HCT116 (cell line): ENCODE results near the gene MAP2K1.
"Not testable (repeated sequence)": the region's sequence is repeated elsewhere in the genome, so short reads cannot be mapped to it uniquely, and the experiment has no call there.

Experiments
- EZH2 ChIP-seq: fragments of 200-600 bp; sonication (generic); IDR thresholded peaks from 2 replicates; pipeline ENCODE4 v1.6.1; 2017; ENCODE audit warnings: antibody characterized with exemption, mixed run types
- EZH2phosphoT487 ChIP-seq: fragments of 200-600 bp; IDR thresholded peaks from 2 replicates; pipeline ENCODE4 v1.6.1; 2018; ENCODE audit warnings: antibody characterized with exemption, borderline replicate concordance
- POLR2AphosphoS5 ChIP-seq: IDR thresholded peaks from 2 replicates; pipeline ENCODE4 v1.6.1; 2011; ENCODE audit warnings: mild to moderate bottlenecking, low read depth, low read length, moderate library complexity
- RAD21 ChIP-seq: IDR thresholded peaks from 2 replicates; pipeline ENCODE4 v1.6.1; 2012; ENCODE audit warnings: low read depth, mild to moderate bottlenecking
- TCF7L2 ChIP-seq: IDR thresholded peaks from 2 replicates; pipeline ENCODE4 v1.7.0; 2011; ENCODE audit warnings: borderline replicate concordance, inconsistent platforms; ENCODE audit not compliant: insufficient read depth, insufficient read length; ENCODE audit errors: extremely low read depth
- ZFX ChIP-seq: fragments of 450-650 bp; IDR thresholded peaks from 2 replicates; pipeline ENCODE4 v1.6.1; 2017
- ZNF274 ChIP-seq: fragments of 200-500 bp; sonication (Bioruptor generic); IDR thresholded peaks from 2 replicates; pipeline ENCODE4 v1.6.1; 2014; ENCODE audit warnings: mild to moderate bottlenecking, low read depth, low read length, inconsistent platforms
- TF ChIP-seq, protein P1 (sequence below), 3 experiments: fragments of 200-600 bp in 1 of 3; sonication (generic) in 1 of 3; IDR thresholded peaks in 2 of 3; conservative IDR thresholded peaks in 1 of 3; 2 replicates each; pipeline ENCODE4 v1.5.1; 2012 to 2017; ENCODE audit warnings: low read depth in 2 of 3, low read length in 2 of 3, antibody characterized with exemption in 1 of 3, borderline replicate concordance in 1 of 3, control low read depth in 1 of 3, mild to moderate bottlenecking in 1 of 3, mixed read lengths in 1 of 3, mixed run types in 1 of 3, moderate library complexity in 1 of 3; ENCODE audit not compliant: insufficient read depth in 1 of 3
- TF ChIP-seq, protein P2 (sequence below): IDR thresholded peaks from 2 replicates; pipeline ENCODE4 v1.6.1; 2011; ENCODE audit warnings: mild to moderate bottlenecking, low read length, moderate library complexity; ENCODE audit not compliant: insufficient replicate concordance; ENCODE audit errors: extremely low read depth
- TF ChIP-seq, protein P3 (sequence below): IDR thresholded peaks from 2 replicates; pipeline ENCODE4 v1.6.1; 2012
- TF ChIP-seq, protein P4 (sequence below): IDR thresholded peaks from 2 replicates; pipeline ENCODE4 v1.6.1; 2012
- TF ChIP-seq, protein P5 (sequence below): IDR thresholded peaks from 2 replicates; pipeline ENCODE4 v1.6.1; 2012; ENCODE audit warnings: low read depth

DNA sequence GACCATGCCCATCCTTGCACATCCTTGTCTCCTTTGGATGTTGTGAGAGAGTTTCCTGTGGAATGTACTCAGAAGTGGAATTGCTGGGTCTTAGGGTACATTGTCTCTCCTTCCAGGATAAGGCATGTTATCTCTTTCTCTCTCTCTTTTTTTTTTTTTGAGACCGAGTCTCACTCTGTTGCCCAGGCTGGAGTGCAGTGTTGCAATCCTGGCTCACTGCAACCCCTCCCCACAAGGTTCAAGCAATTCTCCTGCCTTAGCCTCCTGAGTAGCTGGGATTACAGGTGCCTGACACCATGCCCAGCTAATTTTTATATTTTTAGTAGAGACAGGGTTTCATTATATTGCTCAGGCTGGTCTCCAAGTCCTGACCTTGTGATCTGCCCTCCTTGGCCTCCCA lies 6.3 kb downstream of the MAP2K1 start:
- not testable (repeated sequence) for TF ChIP-seq POLR2AphosphoS5, EZH2phosphoT487, EZH2, TCF7L2, ZNF274, RAD21, ZFX
- TF ChIP-seq, protein P1, sequence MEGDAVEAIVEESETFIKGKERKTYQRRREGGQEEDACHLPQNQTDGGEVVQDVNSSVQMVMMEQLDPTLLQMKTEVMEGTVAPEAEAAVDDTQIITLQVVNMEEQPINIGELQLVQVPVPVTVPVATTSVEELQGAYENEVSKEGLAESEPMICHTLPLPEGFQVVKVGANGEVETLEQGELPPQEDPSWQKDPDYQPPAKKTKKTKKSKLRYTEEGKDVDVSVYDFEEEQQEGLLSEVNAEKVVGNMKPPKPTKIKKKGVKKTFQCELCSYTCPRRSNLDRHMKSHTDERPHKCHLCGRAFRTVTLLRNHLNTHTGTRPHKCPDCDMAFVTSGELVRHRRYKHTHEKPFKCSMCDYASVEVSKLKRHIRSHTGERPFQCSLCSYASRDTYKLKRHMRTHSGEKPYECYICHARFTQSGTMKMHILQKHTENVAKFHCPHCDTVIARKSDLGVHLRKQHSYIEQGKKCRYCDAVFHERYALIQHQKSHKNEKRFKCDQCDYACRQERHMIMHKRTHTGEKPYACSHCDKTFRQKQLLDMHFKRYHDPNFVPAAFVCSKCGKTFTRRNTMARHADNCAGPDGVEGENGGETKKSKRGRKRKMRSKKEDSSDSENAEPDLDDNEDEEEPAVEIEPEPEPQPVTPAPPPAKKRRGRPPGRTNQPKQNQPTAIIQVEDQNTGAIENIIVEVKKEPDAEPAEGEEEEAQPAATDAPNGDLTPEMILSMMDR (IDR thresholded peaks at IDR 0.05 in 2 of 3, conservative IDR thresholded peaks at IDR 0.05 in 1 of 3; ENCODE audit: borderline replicate concordance in 1 of 3, insufficient read depth in 1 of 3, low read depth in 2 of 3, low read length in 2 of 3) = not testable (repeated sequence)
- TF ChIP-seq, protein P2, sequence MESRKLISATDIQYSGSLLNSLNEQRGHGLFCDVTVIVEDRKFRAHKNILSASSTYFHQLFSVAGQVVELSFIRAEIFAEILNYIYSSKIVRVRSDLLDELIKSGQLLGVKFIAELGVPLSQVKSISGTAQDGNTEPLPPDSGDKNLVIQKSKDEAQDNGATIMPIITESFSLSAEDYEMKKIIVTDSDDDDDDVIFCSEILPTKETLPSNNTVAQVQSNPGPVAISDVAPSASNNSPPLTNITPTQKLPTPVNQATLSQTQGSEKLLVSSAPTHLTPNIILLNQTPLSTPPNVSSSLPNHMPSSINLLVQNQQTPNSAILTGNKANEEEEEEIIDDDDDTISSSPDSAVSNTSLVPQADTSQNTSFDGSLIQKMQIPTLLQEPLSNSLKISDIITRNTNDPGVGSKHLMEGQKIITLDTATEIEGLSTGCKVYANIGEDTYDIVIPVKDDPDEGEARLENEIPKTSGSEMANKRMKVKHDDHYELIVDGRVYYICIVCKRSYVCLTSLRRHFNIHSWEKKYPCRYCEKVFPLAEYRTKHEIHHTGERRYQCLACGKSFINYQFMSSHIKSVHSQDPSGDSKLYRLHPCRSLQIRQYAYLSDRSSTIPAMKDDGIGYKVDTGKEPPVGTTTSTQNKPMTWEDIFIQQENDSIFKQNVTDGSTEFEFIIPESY = not testable (repeated sequence)
- TF ChIP-seq, protein P3, sequence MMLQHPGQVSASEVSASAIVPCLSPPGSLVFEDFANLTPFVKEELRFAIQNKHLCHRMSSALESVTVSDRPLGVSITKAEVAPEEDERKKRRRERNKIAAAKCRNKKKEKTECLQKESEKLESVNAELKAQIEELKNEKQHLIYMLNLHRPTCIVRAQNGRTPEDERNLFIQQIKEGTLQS = not testable (repeated sequence)
- TF ChIP-seq, protein P4, sequence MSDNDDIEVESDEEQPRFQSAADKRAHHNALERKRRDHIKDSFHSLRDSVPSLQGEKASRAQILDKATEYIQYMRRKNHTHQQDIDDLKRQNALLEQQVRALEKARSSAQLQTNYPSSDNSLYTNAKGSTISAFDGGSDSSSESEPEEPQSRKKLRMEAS = not testable (repeated sequence)
- TF ChIP-seq, protein P5, sequence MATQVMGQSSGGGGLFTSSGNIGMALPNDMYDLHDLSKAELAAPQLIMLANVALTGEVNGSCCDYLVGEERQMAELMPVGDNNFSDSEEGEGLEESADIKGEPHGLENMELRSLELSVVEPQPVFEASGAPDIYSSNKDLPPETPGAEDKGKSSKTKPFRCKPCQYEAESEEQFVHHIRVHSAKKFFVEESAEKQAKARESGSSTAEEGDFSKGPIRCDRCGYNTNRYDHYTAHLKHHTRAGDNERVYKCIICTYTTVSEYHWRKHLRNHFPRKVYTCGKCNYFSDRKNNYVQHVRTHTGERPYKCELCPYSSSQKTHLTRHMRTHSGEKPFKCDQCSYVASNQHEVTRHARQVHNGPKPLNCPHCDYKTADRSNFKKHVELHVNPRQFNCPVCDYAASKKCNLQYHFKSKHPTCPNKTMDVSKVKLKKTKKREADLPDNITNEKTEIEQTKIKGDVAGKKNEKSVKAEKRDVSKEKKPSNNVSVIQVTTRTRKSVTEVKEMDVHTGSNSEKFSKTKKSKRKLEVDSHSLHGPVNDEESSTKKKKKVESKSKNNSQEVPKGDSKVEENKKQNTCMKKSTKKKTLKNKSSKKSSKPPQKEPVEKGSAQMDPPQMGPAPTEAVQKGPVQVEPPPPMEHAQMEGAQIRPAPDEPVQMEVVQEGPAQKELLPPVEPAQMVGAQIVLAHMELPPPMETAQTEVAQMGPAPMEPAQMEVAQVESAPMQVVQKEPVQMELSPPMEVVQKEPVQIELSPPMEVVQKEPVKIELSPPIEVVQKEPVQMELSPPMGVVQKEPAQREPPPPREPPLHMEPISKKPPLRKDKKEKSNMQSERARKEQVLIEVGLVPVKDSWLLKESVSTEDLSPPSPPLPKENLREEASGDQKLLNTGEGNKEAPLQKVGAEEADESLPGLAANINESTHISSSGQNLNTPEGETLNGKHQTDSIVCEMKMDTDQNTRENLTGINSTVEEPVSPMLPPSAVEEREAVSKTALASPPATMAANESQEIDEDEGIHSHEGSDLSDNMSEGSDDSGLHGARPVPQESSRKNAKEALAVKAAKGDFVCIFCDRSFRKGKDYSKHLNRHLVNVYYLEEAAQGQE = not testable (repeated sequence)
